Measurements from ENCODE around the gene CORO2A.

- TF ChIP-seq POLR2AphosphoS5 (IDR thresholded peaks at IDR 0.05) (no peak), CTCF (IDR thresholded peaks at IDR 0.05) (no peak)
These were observed 1.0 kb upstream of the CORO2A start for GRCh38 chr9:98193336-98193944.

All from prostate gland (tissue), 2 donors.